Measurements from ENCODE around the gene LILRB2. TPM values are rescaled to one million over a fixed set of nuclear protein-coding genes. Genes with fewer than 3 reads are reported as not detected.

Gene LILRB2
- total and polyA plus RNA-seq, 2 experiments from 2014 or later, result not detected

- TF ChIP-seq ETS1 (IDR thresholded peaks at IDR 0.05), result no peak
Measured at GRCh38 chr19:54315956-54316355, 35.0 kb upstream of the LILRB2 start (continued).

DNA sequence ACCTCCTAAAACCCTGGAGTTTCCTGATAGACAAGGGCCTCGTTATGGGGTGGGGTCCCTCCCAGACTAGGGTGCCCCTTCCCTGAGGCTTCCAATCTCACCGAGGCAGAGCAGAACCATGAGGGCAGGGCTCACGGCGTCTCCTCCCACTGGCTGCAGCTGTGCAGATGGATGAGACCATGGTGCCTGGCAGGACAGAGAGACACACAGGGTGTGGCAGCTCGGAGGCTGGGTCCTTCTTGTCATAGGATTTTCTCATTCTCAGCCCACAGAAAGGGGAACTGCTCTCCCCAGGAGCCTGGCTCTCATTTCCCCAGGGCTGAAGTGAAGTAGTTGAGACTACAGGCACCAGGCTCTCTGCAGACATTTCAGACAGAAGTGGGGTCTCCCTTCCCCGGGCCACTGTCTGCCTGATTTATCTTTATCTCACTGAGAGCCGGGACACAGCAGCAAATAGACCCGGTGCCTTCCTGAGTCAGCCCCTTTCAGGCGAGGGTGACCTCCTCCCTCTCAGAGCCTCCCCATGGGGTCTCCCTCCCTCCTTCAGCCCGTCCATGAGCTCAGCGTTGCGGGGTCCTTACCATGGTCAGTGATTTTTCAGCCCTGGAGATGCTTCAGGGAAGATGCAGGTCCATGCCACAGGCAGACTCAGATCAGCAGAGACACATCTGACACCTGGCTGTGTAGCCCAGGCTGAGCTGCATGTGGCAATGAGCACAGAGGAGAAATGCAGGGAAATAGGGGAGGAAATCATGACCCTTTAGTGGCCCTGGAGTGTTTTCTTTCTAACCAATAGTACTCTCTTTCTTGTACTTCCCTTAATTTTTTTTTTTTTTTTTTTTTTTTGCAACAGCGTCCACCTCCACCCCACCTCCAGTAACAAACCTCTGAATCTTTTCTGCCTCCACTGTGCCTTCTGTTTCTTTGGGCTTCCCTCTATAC lies 31.8 kb upstream of the LILRB2 start, which contains the start of gene LILRA5:
TSS of gene LILRA5 (minus strand) at position 731 of the 942 bp plus-strand sequence. CDS start at position 584, 147 bp downstream.
- H3K4me1 ChIP-seq (ENCODE audit: insufficient read depth), result peaks cover 5% of the 10 kb centered on the region; the same call in 1 of the 2 replicates
- Mint-ChIP-seq H3K27me3 (ENCODE audit: insufficient read depth, low read depth, poor library complexity) (peaks cover 10% of the 10 kb centered on the region), H3K9me3 (no peaks in the 10 kb centered on the region; the same call in 2 of the 3 replicates), H3K27ac (no peak within 1 kb of the TSS), H3K36me3 (ENCODE audit: low read depth) (no peaks in the 10 kb centered on the region; the same call in 2 of the 3 replicates), H3K4me1 (peaks cover 6% of the 10 kb centered on the region; the same call in 2 of the 3 replicates), H3K4me3 (no peak within 1 kb of the TSS; the same call in 2 of the 3 replicates)
- no peaks in the 10 kb centered on the region for H3K36me3 ChIP-seq (ENCODE audit: insufficient read depth)
- H3K4me2 ChIP-seq, result no peak within 1 kb of the TSS
- no peaks in the 10 kb centered on the region for H3F3A ChIP-seq (replicated peaks; ENCODE audit: low read depth)
- TF ChIP-seq JUNB (IDR thresholded peaks at IDR 0.05; ENCODE audit: unreplicated experiment) (no peak), EZH2 (IDR thresholded peaks at IDR 0.05; ENCODE audit: low read depth, unreplicated experiment) (no peak), ETS1 (IDR thresholded peaks at IDR 0.05) (no peak)
- ATAC-seq, result no peak
- no peak within 1 kb of the TSS for H3K27ac ChIP-seq (ENCODE audit: low read depth)
- H3K4me3 ChIP-seq, result no peak within 1 kb of the TSS
- H3K9me2 ChIP-seq (ENCODE audit: insufficient read depth), result no peaks in the 10 kb centered on the region
- no peaks in the 10 kb centered on the region for H4K20me1 ChIP-seq (replicated peaks; ENCODE audit: insufficient read depth)
- no peaks in the 10 kb centered on the region for H3K27me3 ChIP-seq (ENCODE audit: insufficient read depth)
- no peaks in the 10 kb centered on the region for H3K79me2 ChIP-seq (replicated peaks; ENCODE audit: insufficient read depth)
- DNase-seq (ENCODE audit: low spot score), result no peak
- H2AFZ ChIP-seq, result no peak within 1 kb of the TSS

DNA sequence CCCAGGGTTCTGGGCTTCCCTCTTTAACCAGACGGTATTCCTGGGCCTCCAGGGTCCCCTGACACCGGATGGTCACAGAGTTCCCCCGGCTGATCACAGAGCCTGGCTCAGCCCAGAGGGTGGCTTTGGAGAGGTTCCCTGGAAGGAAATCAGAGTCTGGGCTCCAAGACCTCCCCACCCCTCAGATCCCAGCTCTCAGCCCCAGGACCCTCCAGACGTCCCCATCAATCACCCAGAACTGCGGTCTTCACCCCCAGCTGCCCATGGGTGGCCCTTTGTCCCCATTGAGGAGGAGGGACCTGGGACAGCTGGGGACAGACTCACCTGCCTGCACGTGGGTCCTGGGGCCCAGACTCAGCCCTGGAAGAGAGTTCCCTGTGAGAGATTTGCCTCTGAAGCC lies 31.1 kb upstream of the LILRB2 start:
- peaks cover 10% of the 10 kb centered on the region for H3K27me3 Mint-ChIP-seq (ENCODE audit: insufficient read depth, low read depth, poor library complexity)
- no peak overlapping the region for H2AFZ ChIP-seq
- ATAC-seq, result no peak
- no peak overlapping the region for H3K27ac Mint-ChIP-seq
- H3K36me3 Mint-ChIP-seq (ENCODE audit: low read depth), result no peaks in the 10 kb centered on the region; the same call in 2 of the 3 replicates
- no peak overlapping the region for H3K4me2 ChIP-seq
- H3K4me1 Mint-ChIP-seq, result peaks cover 6% of the 10 kb centered on the region; the same call in 2 of the 3 replicates
- no peak overlapping the region for H3K4me3 ChIP-seq
- H3K9me3 Mint-ChIP-seq, result peaks cover 2% of the 10 kb centered on the region; the same call in 2 of the 3 replicates
- H3K27me3 ChIP-seq (ENCODE audit: insufficient read depth), result no peaks in the 10 kb centered on the region
- H3K4me3 Mint-ChIP-seq, result no peak overlapping the region
- no peaks in the 10 kb centered on the region for H3K79me2 ChIP-seq (replicated peaks; ENCODE audit: insufficient read depth)
- H3K36me3 ChIP-seq (ENCODE audit: insufficient read depth), result no peaks in the 10 kb centered on the region
- H3K9me2 ChIP-seq (ENCODE audit: insufficient read depth), result no peaks in the 10 kb centered on the region
- no peaks in the 10 kb centered on the region for H3F3A ChIP-seq (replicated peaks; ENCODE audit: low read depth)
- H4K20me1 ChIP-seq (replicated peaks; ENCODE audit: insufficient read depth), result no peaks in the 10 kb centered on the region
- DNase-seq (ENCODE audit: low spot score), result no peak
- no peak overlapping the region for H3K27ac ChIP-seq (ENCODE audit: low read depth)
- H3K4me1 ChIP-seq (ENCODE audit: insufficient read depth), result peaks cover 5% of the 10 kb centered on the region; the same call in 1 of the 2 replicates
- no peak for TF ChIP-seq STAT1 (IDR thresholded peaks at IDR 0.05; ENCODE audit: unreplicated experiment)
- TF ChIP-seq CREB1 (CRISPR knock-in tag; IDR thresholded peaks at IDR 0.05; ENCODE audit: low read depth), result no peak
- no peak for TF ChIP-seq NANOG (IDR thresholded peaks at IDR 0.05; ENCODE audit: borderline replicate concordance)
- TF ChIP-seq, protein P1, sequence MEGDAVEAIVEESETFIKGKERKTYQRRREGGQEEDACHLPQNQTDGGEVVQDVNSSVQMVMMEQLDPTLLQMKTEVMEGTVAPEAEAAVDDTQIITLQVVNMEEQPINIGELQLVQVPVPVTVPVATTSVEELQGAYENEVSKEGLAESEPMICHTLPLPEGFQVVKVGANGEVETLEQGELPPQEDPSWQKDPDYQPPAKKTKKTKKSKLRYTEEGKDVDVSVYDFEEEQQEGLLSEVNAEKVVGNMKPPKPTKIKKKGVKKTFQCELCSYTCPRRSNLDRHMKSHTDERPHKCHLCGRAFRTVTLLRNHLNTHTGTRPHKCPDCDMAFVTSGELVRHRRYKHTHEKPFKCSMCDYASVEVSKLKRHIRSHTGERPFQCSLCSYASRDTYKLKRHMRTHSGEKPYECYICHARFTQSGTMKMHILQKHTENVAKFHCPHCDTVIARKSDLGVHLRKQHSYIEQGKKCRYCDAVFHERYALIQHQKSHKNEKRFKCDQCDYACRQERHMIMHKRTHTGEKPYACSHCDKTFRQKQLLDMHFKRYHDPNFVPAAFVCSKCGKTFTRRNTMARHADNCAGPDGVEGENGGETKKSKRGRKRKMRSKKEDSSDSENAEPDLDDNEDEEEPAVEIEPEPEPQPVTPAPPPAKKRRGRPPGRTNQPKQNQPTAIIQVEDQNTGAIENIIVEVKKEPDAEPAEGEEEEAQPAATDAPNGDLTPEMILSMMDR (conservative IDR thresholded peaks at IDR 0.05; ENCODE audit: low read depth in 2 of 2), result no peak
- no peak for TF ChIP-seq EZH2phosphoT487 (IDR thresholded peaks at IDR 0.05; ENCODE audit: unreplicated experiment)

Measured in GM23338 (cell line).